GM19397 (cell line): ENCODE data around the gene CTTNBP2NL.
"Not testable (repeated sequence)": the region's sequence is repeated elsewhere in the genome, so short reads cannot be mapped to it uniquely, and the experiment has no call there.

Experiments
- ATAC-seq: cut with Tn5 transposase; IDR thresholded peaks from one replicate; pipeline ENCODE4 v1.9.1; 2021; ENCODE audit warnings: mild to moderate bottlenecking, moderate library complexity; ENCODE audit not compliant: unreplicated experiment

The CTTNBP2NL gene

DNA sequence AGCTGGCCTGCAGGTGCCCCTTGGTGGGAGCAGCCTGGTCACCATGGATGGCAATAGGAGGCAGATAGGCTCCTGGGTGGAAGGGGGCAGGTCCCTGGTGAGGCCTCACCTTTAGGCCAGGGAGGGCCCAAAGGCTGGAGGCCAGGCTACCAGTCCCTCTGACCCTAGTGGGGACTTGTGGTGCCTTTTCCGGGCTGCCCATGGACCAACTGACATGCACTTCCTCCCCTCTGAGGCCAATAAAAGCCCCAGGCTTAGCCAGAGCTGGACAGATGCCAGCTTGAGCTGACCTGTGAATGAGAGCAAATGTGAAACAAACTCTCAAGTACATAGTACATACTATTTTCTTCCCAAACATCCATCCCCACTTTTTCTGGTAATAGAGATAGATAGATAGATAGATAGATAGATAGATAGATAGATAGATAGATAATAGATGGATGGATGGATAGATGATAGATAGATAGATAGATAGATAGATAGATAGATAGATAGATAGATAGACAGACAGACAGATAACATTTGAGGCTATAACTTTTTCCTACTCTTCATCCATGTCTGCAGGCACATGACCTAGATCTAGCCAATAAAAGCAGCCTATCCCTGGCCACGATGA is 9.2 kb upstream of the CTTNBP2NL start:
- no peak for ATAC-seq

DNA sequence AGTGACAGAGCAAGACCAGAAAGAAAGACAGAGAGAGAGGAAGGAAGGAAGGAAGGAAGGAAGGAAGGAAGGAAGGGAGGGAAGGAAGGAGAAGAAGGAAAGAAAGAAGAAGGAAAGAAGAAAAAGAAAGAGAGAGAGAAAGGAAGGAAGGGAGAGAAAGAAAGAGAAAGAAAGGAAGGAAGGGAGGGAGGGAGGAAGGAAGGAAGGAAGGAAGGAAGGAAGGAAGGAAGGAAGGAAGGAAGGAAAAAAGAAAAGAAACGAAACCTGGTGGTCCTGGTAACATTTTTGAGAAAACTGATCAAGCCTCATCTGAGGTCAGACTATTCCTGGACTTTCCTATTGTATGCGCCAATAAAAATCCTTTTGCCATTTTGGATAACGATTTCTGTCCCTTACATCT is 8.2 kb upstream of the CTTNBP2NL start:
- ATAC-seq, result no peak

DNA sequence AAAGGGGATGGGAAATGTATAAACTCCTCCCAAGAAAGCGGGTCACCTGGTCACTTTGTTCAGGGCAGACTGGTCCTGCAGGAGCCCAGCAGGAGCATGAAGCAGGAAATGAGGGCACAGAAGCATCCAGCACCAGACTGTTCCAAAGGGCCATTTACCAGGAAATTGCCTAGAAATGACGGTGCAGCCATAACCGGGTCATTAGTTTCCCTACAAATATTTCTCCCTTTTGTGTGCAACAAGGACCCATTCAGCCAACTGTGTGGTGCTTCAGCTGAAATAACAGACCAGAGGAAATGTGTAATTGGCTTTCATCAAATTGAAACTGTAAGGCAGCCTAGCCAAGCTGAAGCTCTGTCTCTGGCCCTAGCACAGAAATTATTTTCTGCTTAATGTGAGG is 7.6 kb upstream of the CTTNBP2NL start:
- ATAC-seq, result no peak

DNA sequence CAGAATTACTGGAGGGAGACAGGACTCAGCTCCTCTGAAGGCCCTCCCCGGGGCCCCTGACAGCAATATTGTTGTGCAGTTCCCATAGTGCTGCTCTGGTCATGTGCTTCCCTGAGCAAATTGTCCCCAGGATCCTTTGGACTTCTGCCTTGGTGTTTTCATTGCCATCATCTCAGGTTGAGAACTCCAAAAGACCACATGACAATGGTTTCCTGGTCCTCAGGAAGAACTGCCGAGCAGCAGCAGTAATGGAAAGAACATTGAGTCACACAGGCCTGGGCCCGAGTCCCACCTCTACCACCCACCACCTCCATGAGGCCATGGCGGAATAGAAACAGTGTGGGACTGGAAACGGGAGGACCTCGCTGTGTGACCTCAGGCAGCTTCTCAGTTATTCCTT is 6.3 kb upstream of the CTTNBP2NL start:
- no peak for ATAC-seq

DNA sequence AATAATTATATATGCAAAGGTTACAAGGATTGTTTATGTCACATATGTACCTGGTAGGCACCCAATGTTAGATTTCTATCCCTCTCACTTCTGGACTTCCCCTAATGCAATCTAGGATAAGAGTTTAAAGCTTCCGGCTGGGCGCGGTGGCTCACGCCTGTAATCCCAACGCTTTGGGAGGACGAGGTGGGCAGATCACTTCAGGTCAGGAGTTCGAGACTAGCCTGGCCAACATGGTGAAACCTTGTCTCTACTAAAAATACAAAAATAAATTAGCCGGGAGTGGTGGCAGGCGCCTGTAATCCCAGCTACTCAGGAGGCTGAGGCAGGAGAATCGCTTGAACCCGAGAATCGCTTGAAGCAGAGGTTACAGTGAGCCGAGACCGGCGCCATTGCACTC is 5.7 kb upstream of the CTTNBP2NL start:
- not testable (repeated sequence) for ATAC-seq

DNA sequence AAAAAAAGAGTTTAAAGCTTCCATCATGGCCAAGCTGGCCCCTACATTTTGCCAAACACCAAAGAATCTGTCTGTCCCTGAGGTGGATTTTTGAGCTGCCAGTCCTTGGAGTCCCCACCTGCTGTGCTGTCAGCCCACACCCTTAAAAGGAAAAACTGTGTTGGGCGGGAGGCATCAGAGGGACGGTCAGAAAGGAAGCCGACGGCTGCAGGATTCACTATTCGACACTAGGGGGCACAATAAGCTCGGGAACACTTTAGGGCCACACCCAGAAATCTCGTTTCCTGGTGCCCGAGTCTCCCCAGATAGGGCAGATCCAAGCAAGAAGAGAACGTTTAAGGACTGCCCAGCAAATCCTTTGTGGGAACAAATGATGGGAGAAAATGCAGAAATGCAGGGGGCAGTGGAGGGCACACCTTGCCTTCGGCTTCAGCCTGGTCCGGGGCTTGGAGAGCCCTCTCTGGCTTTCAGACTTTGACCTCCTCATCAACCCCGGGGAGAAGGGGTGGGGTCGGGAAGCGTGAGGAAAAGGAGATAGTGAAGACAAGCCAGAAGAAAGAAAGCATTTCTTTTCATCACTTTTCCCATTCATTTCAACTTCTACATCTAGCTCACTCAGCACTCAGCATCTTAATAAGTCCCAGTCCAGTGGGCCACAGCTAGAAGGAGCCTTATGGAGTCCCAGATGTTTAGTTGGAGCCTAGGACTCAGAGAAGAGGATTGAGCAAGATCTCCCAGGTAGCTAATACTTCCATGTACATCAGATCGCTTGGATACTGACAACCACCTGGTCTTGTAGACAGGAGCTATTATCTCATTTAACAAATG is 5.0 kb upstream of the CTTNBP2NL start:
- ATAC-seq, result peak; percentile 55

DNA sequence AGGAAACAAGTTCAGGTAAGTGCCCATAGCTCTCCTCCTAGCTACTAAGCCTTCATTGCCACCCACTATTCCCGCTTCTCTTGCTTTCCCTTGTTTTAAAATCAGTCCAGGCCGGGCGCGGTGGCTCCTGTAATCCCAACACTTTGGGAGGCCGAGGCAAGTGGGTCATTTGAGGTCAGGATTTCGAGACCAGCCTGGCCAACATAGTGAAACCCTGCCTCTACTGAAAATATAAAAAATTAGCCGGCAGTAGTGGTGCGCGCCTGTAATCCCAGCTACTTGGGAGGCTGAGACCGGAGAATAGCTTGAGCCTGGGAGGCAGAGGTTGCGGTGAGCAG is 4.4 kb upstream of the CTTNBP2NL start:
- no peak for ATAC-seq

DNA sequence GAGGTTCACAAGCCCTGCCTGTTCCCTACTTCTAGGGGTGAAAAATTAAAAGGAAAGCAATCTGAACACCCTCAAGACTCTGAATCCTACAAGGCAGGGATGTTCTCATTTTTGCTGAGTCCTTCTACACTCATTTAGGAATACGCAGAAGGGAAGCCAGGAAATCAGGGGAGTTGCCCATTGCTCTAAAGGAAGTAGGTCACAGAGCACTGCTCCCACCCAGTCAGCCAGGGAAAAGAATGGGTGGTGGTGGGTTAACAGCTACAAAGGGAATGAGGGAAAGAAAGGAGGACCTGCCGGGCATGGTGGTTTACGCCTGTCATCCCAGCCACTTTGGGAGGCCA is 2.4 kb upstream of the CTTNBP2NL start:
- ATAC-seq, result no peak

DNA sequence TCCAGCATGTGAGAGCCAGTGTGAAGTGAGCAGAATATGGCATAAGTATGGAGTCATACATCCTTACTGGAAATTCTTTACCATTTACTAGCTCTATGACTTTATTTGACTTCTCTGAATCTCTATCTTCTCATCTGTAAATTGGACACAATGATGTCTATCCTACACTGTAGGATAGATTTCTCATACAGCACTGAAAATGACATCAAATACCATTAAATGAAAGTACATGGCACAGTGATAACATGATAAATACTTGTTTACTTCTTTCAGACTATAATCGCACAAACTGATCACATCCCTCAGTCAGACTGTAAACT is 1.3 kb upstream of the CTTNBP2NL start:
- no peak for ATAC-seq

DNA sequence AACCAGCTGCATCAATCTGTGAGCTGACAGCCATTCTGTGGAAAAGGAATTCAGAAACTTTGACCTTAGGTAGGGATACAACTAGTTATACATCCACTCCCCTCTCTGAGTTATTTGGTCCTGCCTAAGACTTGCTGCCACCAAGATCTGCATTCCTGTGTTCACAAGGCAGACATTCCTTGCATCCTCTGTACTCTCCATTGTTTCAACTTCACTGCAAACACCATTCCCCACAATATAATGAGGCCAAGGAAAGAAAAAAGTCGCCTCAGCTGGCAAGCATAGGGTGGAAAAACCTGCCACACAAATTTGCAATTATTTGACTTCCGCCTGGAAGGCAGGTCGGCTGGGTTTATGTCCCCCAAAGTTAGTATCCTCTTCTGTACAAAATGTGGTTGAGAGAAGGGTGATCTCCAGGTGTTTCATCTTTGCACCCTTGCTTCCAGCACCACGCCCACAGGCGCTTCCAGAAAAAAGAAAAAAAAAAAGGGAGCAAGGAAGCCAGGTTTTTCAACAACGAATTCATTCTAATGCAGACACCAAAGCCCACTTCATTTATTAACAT is 676 bp upstream of the CTTNBP2NL start:
- no peak for ATAC-seq

DNA sequence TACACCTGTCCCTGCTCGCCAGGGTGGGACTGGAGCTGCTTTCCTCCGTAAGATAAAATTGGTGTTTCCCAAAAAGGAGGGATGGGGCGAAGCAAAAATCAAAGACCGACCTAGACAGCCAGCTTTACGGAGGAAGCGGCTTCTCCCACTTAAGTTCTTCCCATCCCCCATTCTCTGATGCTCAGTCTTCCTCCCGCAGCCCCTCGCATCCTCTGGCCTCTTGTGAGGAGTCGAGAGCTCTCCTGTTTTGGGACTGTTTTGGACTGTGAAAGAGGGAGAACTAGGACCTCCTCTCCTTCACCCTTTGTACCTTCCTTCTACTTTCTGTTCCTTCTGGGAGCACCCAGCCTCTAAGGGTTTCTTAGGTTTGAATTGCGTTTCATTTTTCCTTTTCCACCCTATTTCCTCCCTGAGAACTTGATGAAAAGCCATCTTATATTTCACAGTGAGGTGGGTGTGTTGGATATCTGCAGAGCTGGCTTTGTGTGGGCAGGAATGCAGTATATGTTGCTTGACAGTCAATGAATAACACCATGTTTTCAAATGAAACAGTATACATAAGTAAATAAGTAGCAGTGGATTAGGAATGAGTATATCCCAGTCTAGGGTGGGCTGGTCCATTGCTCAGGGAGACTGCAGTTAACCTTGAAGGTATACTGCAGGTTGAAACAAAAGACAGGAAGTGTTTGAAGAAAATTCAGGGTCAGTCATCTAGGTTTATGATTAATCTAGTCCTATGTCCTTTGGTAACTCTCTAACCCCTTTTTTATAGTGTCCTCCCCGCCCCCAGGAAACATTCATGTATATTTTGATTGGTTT is 848 bp downstream of the CTTNBP2NL start:
- ATAC-seq, result peak; percentile 0

DNA sequence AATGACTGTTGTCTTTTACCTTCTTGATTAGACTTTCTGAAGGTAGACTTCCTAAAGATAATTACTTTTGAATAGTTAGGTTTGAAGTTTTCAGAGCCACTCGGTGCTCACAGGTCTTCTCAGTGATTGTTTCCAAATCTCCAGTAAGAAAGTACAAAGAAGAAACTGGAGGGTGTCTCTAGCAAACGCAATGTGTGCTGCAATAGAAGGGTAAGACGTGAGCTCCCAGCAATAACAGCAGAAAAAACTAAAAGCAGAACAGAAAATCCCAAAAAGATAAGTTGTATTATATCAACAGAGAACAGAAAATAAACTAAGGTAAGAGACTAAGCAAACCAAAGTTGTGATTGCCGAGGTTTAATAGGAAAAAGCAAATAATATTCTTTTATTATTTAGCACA is 1.8 kb downstream of the CTTNBP2NL start:
- ATAC-seq, result no peak

DNA sequence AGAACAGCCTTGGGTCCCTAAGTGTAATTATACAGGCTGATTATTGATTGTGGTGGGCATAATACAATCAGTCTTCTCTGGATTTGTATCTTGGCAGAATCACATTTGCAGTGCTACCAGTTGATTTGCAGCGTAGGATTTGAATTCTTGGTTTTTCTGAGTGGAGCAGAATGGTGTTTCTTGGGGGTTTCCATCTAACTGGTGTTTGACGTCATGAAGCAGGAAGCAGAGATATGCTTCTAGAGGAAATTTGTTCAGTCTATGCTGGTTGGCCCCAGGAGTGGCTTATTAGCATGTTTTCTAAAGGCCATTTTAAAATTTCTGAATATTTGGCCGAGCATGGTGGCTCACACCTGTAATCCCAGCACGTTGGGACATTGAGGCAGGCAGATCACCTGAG is 3.4 kb downstream of the CTTNBP2NL start:
- ATAC-seq, result no peak

DNA sequence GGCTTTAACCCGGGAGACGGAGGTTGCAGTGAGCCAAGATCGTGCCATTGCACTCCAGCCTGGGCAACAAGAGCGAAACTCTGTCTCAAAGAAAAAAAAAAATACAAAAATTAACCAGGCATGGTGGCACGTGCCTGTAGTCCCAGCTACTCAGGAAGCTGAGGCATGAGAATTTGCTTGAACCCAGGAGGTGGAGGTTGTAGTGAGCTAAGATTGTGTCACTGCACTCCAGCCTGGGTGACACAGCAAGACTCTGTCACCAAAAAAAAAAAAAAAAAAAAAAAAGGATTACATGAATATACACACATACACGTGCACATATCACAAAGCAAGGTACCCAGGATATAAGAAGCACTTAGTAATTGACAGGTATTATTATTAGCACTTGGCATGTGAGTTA is 4.7 kb downstream of the CTTNBP2NL start:
- ATAC-seq, result not testable (repeated sequence)

DNA sequence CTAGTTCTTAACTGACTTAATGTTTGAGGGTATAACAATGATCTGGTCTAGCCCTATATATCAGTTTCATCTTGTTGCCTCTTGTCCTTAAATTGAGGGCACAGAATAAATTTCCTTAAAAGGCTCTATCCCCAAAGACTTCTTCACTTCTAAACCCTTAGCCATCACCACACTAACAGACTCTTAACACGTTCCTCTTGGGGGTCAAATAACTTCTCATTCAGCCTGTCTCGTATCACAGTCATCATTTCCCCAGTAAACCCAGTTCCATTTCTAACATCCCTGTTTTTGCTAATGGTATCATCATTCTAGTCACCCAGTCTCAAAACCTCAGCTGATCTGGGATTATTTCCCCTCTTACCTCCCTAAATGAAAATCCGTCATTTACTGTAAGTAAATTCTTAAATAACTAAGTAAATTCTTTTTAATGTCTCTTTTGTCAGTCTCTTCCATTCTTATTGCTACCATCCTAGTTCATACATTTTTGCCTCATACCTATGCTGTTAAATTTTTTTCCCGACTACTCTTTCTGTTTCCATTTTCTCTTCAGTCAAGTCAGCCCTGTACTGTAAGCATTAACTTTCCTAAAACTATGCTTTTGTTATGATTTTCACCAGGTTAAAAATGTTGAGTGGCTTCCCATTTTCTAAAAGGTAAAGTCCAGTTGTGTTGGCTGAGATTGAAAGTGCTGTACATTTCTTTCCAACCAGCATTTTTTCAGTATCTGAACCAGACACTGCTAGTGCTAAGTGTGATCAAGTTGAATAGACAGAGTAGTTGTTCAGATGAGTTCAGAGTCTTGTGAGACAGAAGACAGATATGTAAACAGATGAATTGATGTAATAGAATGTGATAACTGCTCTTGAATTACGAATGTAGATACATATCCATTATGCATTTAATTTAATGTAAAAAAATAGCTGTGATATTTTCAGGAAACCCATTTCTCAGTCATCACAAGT is 6.9 kb downstream of the CTTNBP2NL start:
- ATAC-seq, result no peak

DNA sequence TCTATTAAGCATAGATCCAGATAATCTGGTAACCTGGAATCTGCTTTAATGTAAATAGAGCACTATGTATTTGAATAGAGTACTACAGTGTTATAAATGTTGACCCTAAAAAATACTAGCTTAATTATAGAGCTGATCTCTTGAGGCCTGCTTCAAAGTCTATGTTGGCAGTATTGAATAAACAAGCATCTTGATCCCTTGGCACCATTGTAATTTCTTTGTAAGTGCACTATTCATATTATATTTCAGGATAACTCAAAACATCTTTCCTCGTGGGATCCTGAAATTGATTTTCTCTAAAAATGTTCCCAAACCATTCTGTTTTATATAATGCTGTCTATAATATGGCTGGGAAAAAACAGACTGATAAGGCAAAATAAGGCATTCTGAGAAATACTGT is 10.8 kb downstream of the CTTNBP2NL start:
- ATAC-seq, result no peak

DNA sequence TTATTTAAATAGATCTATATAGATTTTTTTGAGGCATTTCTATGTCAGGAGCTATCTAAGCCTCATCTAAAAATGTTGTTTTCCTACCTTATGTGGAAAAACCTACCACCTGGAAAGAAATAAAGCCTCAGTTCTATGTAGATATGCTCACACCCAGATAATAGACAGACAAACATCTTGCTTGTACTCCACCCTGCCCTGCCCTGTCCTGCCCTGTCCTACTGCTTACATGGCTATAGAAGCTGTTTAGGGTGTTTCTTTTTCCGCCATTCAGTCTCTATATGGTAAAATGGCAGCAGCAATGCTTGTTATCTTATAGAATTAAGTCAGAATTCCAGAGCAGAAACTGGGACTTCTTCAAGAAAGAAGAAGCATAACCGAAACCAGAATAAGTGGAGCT is 13.4 kb downstream of the CTTNBP2NL start:
- no peak for ATAC-seq

DNA sequence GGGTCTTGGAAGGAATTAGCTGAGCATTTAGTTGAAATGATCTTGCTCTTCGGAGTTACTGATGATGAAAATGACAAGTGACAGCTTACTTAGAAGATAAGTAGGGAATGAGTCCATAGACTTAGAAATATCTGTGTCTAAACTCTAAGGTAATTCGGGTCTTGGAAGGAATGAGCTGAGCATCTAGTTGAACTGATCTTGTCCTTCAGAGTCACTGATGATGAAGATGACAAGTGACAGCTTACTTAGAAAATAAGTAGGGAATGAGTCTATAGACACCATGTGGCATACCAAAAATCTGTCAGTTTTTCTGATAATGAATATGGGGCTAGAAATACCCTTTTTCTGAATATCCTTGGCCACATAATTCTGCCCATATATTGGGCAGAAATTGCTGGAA is 14.7 kb downstream of the CTTNBP2NL start:
- ATAC-seq, result no peak

DNA sequence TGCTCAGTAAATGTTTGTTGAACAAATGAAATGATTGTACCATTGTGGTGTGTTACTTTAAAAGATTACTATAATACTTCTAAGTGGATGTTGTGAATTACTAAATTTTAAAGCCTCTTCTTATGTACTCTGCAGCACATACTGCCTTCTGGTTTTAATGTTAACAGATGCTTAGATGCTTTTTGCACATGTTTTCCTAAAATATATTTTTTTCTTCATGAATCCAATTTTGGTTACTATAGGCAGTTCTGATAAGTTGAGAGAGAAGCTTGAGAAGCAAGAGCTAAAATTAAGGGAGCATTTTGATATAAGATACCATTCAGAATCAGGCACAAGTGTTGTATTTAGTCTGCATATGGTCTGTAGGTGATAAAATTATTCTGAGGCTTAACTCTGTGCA is 21.3 kb downstream of the CTTNBP2NL start:
- ATAC-seq, result no peak

DNA sequence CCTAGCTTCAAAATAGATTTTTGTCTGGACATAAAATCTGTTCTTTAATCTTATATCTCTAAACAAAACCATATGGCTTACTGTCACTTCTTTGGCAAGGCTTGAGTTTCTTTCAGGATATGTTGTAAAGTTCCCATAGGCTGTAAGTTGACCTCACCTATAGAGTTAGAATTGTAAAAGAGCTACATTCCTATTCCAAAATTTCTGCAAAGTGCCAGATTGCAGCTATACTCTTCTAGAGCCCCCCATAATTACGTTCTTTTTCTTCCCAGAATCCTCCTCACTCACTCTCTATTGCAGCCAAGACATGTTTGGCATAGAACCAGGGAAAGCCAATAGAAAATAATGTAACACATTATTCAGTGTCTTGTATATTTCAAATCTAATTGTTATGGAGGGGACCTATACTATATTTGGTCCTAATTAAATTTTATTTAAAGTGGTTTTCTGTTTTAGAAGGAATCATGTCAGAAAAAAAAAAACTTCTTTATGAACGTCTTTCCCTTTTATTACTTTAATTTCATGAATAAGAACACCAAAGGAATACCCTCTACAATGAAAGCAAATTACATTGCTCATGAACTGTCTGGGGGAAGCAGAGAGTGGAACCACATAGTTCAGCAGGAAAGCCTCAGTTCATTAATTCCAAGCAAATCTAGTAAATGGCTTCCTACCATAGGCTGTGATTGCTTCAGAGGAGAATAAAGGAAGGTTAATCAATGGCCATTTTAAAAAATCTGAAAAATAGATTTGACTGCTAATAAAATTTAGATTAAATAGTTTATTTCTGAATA is 22.3 kb downstream of the CTTNBP2NL start:
- no peak for ATAC-seq
